ENCODE results near the gene BAHD1. TPM values are rescaled to one million over a fixed set of nuclear protein-coding genes. Genes with fewer than 3 reads are reported as not detected.
A peak's percentile ranks its signal among the peaks of the same experiment; 100 is the strongest.

The BAHD1 gene
- 10.6 TPM for total RNA-seq

GRCh38 chr15:40440743-40441564 lies at the start of gene BAHD1:
Gene BAHD1, plus strand, starts transcription at chr15:40440953. Its CDS starts 17,512 bp downstream, at chr15:40458465.
- DNase-seq (ENCODE audit: low spot score in 2 of 2) = peak; percentile 85 to 97
- peak within 1 kb of the TSS; percentile 95 to 97 for H3K4me3 ChIP-seq
- peak within 1 kb of the TSS; percentile 31 to 75 for H3K27ac ChIP-seq
- peak in 1 of 3 experiments; percentile 28 for TF ChIP-seq CTCF (IDR thresholded peaks at IDR 0.05)
- peaks cover 12 to 33% of the 10 kb centered on the region in 2 donors for H3K4me1 ChIP-seq
- intact Hi-C loops (cut with DNase I) = loop anchor here (1.0 to 10.0 kb wide), 7 partner anchors 30 to 336 kb away; partner anchors contain the start of genes BMF, CCDC32, KNL1 and RAD51
- no peaks in the 10 kb centered on the region for H3K9me3 ChIP-seq
- H3K36me3 ChIP-seq = no peaks in the 10 kb centered on the region
- peaks cover 11% of the 10 kb centered on the region for H3K27me3 ChIP-seq

- intact Hi-C loops (cut with DNase I) = no loop called here
- H3K27me3 ChIP-seq = no peaks in the 10 kb centered on the region
- no peak for TF ChIP-seq CTCF (IDR thresholded peaks at IDR 0.05)
- no peaks in the 10 kb centered on the region for H3K4me1 ChIP-seq
- no peak overlapping the region for H3K27ac ChIP-seq
- H3K4me3 ChIP-seq = no peak overlapping the region
- H3K36me3 ChIP-seq = peaks cover 18 to 26% of the 10 kb centered on the region in 2 donors
- no peak for DNase-seq (ENCODE audit: low spot score in 2 of 2)
- no peaks in the 10 kb centered on the region for H3K9me3 ChIP-seq
These were observed 47.5 kb upstream of the BAHD1 start for GRCh38 chr15:40392986-40393948.

- Histone ChIP-seq H3K4me3 (no peak overlapping the region), H3K4me1 (no peaks in the 10 kb centered on the region), H3K27me3 (no peaks in the 10 kb centered on the region), H3K36me3 (peaks cover 5 to 10% of the 10 kb centered on the region in 2 donors), H3K27ac (no peak overlapping the region), H3K9me3 (no peaks in the 10 kb centered on the region)
- intact Hi-C loops (cut with DNase I) = no loop called here
- no peak for TF ChIP-seq CTCF (IDR thresholded peaks at IDR 0.05)
- DNase-seq (ENCODE audit: low spot score in 2 of 2) = no peak
These were observed 42.9 kb upstream of the BAHD1 start for GRCh38 chr15:40397688-40398412.

DNA sequence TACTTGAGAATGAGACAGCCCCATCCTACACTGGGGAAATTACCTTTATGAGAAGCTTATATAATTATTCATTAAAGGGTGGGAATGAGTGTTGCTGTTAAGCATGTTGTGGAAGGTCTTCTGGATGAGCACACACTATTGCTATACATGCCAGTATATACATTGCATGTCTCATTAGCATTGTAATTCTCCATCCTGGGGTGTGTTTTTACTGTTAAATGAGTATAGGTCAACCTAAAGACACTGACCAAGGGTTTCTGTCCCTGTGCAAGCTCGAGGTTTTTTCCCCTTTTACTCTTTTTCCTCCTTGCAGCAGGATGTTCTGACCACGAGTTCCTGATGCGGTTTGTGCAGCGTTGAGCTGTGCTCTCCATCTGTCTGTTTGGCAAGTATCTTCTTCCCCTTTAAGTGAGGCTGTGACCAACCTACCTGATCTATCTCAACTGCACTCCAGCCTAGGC lies 42.3 kb upstream of the BAHD1 start:
- intact Hi-C loops (cut with DNase I) = no loop called here
- no peak overlapping the region for H3K27ac ChIP-seq
- no peak for TF ChIP-seq CTCF (IDR thresholded peaks at IDR 0.05)
- H3K4me1 ChIP-seq = no peaks in the 10 kb centered on the region
- DNase-seq (ENCODE audit: low spot score in 2 of 2) = no peak
- H3K27me3 ChIP-seq = no peaks in the 10 kb centered on the region
- H3K9me3 ChIP-seq = no peaks in the 10 kb centered on the region
- H3K36me3 ChIP-seq = peaks cover 4% of the 10 kb centered on the region in 2 donors
- no peak overlapping the region for H3K4me3 ChIP-seq

GRCh38 chr15:40399370-40399769 lies 41.4 kb upstream of the BAHD1 start:
- no peak for TF ChIP-seq CTCF (IDR thresholded peaks at IDR 0.05)
- Histone ChIP-seq H3K4me3 (no peak overlapping the region), H3K36me3 (no peaks in the 10 kb centered on the region), H3K4me1 (no peaks in the 10 kb centered on the region), H3K27ac (no peak overlapping the region), H3K27me3 (no peaks in the 10 kb centered on the region), H3K9me3 (no peaks in the 10 kb centered on the region)
- DNase-seq (ENCODE audit: low spot score in 2 of 2) = no peak
- intact Hi-C loops (cut with DNase I) = no loop called here
